HG03571 (cell line): ENCODE results near the gene NARS2.
"Not testable (repeated sequence)": the region's sequence is repeated elsewhere in the genome, so short reads cannot be mapped to it uniquely, and the experiment has no call there.

Experiments used
- ATAC-seq: cut with Tn5 transposase; IDR thresholded peaks from one replicate; pipeline ENCODE4 v1.9.1; 2021; ENCODE audit not compliant: unreplicated experiment

NARS2 gene

DNA sequence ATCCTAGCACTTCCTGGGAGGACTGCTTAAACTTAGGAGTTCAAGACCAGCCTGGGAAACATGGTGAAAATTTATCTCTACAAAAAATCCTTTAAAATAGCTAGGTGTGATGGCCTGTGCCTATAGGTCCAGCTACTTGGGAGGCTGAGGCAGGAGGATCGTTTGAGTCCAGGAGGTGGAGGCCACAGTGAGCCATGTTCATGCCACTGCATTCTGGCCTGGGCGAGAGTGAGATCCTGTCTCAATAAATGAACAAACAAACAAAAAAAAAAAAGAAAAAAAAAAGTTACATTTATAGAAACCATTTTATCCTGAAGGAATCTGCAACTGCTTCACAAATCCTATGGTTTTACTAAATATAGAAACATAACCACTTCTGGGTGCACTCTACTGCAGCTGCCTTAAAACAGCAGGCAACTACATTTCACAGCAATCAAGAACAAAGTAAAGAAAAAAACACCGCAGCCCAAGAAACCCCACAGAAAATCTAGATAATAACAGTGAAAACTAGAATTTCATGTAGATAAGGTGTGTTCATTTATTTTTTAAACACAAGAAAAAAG lies 81.2 kb downstream of the NARS2 start:
- no peak for ATAC-seq

DNA sequence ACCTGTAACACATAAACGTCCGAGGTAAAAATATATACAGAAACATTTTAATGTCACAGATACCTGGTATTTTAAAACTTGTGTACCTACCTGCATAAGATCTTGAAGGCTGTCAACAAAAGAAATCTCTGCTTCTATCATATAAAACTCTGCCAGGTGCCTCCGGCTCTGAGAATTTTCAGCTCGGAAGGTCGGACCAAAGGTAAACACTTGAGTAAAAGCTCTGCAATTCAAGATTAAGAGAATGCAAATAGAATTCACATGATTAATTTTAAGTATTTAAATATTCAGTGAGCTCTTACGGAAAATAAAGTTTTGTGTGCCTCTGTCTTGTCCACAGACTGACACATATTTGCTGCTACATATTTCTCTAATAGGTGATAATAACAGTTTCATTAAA lies 81.7 kb downstream of the NARS2 start:
- no peak for ATAC-seq

DNA sequence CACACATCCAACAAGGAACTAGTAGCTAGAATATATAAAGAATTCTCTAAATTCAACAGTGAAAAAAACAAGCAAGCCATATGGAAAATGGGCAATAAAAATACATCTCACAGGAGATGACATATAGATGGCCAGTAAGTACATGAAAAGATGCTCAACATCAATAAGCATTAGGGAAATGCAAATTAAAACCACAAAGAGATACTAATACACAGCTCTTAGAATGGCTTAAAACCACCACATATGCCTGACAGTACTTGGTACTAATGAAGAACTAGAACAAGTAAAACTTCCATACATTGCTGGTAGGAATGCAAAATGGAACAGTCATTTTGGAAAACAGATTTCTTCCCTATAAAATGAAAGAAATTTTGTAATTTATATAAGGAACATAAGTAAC lies 85.5 kb downstream of the NARS2 start:
- no peak for ATAC-seq

DNA sequence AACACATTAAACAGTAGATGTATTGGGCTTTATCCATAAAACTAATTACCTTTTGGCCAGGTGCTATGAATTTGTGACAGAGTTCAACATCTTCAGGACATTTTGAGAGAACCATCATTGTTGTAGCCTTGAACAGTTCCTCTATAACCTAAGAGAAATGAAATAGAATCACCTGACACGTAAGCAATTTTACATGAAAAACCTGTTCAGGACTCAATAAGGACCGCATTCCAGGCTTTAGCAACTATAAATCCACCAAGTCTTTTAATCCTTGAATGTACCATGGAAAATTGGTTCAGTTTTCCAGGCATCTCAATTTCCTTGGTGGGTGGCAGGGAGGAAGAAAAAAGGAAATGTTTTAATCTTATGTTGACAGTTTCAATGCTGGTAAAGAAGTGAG lies 96.1 kb downstream of the NARS2 start:
- no peak for ATAC-seq

DNA sequence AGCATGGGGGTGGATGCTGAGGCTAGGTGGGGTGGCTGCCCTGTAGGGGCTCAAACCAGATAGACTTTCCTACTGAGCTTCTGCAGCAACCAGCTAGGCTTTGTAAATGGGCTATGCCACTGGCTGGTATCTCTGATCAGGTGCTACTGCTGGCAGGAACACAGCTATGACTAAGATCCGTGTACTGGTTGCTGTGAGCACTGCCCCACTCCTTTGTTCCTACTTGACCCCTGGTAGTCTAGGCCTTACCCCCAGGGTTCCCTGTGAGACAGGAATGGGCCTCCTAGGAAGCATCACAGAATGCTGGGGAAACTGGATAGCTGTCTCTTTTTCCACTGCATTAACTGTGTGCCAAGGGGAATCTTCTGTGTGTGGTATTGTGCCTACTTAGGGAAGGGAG lies 98.6 kb downstream of the NARS2 start:
- ATAC-seq = no peak

DNA sequence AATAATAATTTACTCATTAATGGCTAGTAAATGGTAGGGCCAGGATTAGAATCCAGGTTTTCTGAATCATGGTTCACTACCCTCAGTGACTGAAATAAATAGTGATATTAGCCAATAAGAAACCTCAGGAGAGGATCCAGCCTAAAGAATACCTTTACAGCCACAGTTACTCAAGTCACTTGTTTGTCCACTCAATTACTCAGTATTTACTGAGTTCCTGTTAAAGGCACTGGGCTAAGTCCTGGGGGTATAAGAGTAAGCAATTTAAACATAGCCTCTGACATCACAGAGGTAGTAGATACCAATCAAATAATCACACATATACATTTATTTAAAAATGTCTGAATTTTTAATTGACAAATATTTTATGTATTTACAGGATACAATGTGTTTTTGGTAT lies 100.2 kb downstream of the NARS2 start:
- ATAC-seq = no peak

DNA sequence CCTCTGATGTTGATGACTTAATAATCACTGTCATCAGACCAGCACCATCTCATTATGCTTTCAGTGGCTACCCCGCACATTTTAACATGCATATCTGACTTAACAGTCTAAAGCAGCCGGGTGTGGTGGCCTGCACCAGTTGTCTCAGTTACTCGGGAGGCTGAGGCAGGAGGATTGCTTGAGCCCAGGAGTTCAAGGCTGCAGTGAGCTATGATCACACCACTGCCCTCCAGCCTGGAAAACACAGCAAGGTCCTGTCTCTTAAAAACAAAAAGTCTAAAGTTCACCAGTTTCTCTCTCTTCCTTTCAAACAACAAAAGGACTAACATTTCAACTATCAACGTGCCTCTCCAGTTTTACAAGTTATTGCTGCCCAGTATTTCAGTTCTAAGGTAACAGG lies 101.8 kb downstream of the NARS2 start:
- no peak for ATAC-seq

DNA sequence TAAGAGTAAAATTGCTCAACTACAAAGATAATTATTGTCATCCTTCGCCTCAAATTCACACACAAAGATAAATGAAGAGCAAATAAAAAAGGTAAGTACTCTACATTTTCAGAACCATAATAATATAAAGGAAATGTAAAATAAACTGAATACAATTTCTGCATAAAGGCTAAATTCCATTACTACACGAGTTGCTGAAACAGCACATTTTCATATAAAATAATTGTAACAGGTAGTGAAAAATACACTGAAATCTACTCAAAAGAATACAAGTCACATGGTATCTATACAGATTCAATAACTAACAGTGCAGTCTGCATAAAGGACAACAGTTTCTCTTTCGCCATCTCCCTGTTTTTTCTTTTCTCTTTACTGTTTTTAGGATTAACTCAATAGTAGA lies 102.3 kb downstream of the NARS2 start:
- ATAC-seq = no peak

DNA sequence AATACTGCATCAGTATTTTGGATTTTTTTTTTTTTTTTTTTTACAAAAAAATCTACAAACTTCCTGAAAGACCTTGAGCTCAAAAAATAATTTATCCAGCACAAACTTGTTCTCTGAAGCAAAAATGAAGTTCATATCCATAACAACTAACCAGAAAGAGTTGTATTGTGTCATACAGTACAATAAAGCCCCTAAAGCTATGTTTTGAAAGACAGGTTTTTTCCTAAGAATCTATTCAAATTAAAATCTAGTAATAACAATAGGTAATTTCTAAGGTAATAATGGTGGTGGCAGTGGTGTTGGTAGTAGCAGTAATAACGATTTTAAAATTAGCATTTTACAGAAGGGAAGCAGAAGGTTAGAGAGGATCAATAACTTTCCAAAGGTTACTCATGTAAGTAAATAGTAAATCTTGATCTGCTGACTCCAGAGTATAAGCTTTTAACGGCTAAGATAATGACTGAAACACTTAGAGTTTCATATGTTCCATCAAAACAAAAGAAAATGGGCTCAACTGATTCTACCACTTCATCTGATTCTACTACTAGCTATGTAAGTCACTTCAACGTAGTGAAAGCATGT lies 103.7 kb downstream of the NARS2 start:
- no peak for ATAC-seq

DNA sequence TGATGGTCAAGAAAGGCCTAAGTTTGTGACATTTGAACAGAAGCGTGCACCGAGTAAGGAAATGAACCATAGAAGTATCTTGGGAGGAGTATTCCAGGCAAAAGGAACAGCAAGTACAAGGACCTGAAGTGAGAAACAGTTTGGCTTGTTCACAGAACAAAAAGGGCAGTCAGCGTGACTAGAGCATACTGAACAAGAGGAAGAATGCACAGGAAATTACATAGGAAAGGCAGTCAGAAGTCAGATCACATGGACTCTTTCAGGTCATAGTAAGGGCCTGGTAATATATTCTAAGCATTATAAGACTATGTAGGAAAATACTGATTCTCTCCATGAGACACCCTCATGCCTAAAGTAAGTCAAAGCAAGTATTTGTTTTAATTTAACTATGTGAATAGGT lies 104.8 kb downstream of the NARS2 start:
- ATAC-seq = no peak

DNA sequence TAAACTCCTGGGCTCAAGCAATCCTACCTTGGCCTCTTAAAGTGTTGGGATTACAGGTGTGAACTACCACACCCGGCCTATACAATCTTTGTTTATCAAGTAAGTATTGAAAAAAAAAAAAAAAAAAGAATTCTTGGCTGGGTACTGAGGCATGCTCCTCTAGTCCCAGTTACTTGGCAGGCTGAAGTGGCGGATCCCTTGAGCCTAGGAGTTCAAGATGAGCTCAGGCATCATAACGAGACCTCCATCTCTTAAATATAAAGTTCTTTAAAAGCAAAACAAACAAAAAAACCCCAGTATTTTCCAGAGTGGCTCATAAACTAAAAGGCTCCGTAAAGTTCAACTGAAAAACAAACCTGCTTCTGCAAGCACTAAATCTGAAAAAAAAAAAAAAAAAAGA lies 106.7 kb downstream of the NARS2 start:
- no peak for ATAC-seq

DNA sequence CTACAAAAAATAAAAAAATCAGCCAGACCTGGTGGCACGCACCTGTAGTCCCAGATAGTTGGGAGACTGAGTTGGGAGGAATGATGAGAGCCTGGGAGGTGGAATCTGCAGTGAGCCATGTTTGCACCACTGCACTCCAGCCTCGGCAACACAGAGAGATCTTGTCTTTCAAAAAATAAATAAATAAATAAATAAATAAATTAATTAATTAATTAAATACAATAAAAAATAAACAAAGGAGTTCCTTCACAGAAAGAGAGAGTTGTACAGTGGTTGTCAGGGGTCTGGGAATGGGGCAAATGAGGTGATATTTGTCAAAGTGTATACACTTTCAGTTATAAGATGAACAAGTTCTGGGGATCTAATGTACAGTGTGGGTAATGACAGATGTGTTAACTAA lies 107.3 kb downstream of the NARS2 start:
- no peak for ATAC-seq

DNA sequence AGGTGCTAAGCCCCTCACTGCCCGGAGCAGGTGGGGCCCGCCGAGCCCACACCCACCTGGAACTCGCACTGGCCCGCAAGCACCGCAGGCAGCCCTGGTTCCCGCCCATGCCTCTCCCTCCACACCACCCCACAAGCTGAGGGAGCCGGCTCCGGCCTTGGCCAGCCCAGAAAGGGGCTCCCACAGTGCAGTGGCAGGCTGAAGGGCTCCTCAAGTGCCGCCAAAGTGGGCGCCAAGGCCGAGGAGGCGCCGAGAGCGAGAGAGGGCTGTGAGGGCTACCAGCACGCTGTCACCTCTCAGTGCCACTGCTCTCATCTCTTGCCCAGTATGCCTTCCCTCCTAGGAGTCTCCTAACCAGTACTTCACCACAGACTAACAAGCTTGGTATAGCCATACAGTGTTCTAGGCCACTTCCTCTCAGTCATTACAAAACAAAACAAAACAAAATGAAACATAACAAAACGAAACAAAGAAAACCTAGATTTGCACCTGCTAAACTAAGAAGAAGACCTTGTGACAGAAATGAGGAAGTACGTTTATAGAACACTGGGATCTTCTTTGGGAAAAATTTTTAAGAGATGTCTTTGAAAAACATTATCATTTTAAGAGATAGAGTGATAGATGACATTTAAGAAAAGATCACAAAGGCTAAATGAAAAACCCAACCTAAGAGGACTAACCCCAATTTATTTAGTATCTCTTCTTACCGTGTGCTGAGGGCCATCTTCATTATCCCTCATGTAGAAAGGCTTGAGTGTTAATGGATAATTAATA lies 109.3 kb downstream of the NARS2 start:
- peak; percentile 97 for ATAC-seq

DNA sequence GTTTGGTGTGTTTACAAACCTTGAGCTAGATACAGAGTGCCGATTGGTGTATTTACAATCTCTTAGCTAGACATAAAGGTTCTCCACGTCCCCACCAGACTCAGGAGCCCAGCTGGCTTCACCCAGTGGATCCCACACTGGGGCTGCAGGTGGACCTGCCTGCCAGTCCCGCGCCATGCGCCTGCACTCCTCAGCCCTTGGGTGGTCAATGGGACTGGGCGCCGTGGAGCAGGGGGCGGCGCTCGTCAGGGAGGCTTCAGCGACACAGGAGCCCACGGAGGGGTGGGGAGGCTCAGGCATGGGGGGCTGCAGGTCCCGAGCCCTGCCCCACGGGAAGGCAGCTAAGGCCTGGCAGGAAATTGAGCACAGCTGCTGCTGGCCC lies 109.9 kb downstream of the NARS2 start:
- not testable (repeated sequence) for ATAC-seq

DNA sequence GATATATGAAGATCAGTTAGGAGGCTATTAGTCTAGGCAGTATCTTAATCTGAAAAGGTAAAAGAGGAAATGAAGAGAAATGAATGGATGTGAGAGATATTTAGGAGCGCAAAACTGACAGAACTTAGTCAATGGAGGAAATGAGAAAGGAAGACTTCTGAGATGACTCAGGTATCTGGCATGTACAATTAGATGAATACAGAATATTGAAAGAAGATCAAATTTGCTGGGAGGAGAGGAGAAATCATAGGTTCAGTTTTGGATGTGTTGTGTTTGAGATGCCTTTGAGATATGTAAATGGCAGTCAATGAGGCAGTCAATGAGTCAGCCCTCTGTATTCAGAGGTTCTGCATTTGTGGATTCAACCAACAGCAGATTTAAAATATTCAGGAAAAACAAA lies 114.2 kb downstream of the NARS2 start:
- no peak for ATAC-seq

DNA sequence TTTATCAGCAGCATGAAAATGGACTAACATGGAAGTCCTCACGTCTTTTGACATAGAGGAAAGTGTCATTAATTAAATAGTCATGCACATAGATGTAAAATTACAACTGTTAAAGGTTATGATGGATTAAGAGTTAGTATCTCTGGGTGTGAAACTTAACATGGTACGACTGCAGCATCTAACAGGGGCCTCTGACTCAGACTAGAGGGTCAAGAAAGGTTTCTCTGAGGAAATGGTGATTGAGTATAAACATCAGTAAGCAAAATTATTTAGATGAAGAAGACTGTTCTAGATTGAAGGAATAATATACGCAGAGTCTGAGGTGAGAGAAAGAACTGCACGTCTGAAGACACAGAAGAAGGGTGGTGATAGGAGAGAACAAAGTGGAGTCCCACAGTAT lies 114.9 kb downstream of the NARS2 start:
- ATAC-seq = no peak

DNA sequence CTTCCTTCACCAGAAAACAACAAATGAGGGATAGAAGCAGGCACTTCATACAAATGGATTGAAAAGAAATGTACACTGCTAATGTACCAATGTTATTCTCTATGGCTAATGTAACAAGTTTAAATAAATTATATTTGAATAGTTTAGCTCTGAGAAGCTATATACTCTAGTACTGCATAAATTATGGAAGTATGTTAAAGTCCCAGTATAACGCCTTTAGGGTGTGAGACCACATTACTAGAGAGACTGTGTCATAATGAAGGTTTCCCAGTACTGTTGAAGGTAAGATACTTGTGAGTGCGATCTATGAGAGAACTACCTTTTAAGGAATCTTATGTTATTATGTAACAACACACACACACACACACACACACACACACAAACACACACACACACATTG lies 117.2 kb downstream of the NARS2 start:
- ATAC-seq = no peak

DNA sequence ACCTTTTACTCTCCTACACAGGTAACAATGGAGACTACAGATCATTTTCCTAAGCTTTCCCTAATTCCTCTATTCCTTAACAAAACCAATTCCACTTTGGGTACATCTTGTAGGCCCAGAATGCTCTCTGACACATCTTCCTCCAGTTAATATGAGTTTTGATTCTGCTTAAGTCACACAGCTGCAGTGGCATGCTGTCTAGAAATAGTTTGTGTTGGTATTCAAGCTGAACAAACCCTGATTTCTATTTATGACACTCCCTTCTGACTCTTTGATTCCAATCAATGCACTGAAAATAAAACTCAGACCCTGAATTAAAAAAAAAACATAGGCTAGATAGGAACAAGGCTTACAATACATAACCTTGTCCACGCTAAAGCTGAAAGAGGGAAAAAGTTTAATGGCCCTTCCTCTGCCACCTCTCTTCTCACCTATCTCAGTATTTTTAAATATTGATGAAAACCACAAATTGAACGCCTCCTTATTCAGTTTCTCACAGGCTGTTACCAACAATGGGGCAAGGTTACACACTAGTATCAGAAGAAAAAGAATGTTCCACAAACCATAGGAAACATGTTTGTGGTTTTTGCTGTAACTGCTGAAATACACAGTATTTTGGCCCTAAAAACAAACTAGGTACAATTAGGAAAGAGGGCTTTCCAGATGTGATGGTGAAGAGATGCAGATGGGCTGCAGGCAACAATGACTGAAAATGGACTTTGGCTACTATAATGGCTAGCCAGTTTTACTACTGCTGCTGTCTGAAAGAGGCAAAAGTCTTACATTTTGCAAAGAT lies 121.3 kb downstream of the NARS2 start:
- ATAC-seq = no peak

DNA sequence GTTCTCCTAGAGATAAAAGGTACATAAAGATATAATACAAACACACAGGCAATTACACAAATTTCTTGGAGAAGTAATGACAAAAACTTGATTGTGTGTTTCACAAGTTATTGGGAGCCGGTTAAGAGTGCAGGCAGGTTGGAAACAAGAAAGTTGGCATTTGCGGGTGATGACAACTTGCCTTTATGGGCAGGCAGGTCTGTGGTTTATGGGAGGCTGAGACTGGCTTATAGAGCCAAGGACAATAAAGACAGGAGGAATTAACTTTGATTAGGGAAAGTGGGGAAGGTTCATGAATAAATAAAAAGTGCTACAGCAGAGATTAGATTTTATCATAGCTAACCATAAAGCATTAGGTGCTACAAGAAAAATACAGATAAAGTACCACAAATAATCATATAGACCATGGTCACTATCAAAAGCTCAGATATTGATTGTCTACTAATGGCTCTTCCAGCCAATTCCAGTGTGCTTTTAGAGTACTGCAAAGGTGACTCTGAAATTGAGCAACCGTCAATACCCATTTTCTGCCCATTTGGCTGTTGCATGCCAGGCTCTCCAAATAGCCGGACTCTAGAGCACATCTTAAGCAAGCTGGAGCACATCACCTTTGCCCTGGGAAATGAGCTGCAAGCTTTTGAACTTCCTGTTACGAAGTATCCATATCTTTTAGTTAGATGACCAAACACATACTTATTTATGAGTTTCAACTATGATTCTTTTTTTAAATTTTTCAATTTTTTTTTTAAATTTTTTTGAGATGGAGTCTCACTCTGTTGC lies 123.1 kb downstream of the NARS2 start:
- ATAC-seq = no peak

DNA sequence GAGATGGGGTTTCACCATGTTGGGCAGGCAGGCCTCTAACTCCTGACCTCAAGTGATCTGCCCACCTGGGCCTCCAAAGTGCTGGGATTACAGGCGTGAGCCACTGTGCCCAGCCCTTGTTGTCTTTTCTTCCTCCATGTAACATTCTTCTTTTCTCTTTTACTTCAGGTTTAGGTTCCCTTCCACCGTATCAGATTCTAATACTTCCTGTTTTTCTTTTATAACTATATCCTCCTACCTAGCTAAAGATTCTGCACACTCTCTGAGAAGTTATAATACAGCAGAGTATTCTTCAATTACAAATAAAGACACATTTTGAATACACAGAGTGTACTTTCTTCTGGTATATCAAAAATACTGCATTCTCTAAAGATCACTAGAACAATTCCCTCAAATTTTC lies 123.8 kb downstream of the NARS2 start:
- ATAC-seq = no peak

DNA sequence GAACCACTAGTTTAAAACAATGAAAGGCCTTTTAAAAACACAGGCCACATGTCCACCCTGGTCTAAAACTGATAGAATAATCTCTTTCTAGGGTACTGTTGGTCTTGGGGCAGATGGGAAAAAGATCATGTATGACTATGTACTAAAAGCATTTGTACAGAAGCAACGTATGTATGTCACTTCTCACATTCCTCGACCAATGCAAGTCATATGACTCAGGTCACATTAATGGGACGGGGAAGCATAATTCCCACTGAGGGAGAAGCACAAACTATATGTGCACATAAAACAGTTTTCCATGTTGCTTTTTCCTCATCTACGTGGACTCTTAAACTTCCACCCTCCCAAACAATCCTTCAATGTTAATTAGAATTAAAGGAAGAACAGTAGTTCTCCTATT lies 124.8 kb downstream of the NARS2 start:
- ATAC-seq = no peak
